GM10266 (cell line): ENCODE measurements around the gene LGALS12.
A peak's percentile ranks its signal among the peaks of the same experiment; 100 is the strongest.

Experiments
- DNase-seq: peaks from one replicate; pipeline ENCODE4 v3.0.0; 2012; ENCODE audit errors: extremely low spot score
- CTCF ChIP-seq: IDR thresholded peaks from 2 replicates; pipeline ENCODE4 v1.5.1; 2012; ENCODE audit warnings: mild to moderate bottlenecking, low read depth; ENCODE audit not compliant: control insufficient read depth, insufficient read depth; ENCODE audit errors: missing control alignments

LGALS12 gene

GRCh38 chr11:63553759-63554158, 47.9 kb downstream of the LGALS12 start:
- DNase-seq = peak; percentile 67
- no peak for TF ChIP-seq CTCF

- DNase-seq = no peak
Measured at GRCh38 chr11:63554877-63555223, 49.0 kb downstream of the LGALS12 start.

DNA sequence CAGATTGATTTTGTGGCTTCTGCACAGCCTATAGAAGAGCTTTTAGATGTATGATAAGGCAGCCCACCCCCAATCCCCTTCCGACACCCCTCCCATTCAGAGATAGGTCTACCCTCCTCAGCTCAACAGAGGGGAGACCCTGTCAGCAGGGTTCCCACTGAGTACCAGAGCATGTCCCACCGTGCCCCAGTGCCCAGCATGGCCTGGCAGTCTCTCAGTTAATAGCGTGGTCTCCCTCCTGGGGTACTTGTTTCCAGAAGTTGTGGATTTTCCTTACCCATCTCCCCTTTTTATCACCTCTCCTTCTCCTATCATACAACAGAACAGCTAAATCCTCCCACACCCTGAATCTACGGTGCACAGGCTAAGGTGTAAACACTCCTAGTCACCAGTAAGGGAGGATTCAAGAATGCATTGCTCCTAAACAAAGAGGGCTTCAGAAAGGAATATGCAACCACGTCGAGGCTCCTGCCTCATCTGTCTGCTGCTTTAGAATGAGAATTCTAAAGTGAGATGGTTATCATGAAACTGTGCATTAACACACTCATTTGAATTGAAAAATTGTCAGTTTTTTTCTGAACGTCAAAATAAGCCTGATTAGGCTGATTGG, 50.6 kb downstream of the LGALS12 start:
- no peak for TF ChIP-seq CTCF
- no peak for DNase-seq

More at GRCh38 chr11:63554877-63555223, 49.0 kb downstream of the LGALS12 start:
- TF ChIP-seq CTCF = no peak

- DNase-seq = no peak
- TF ChIP-seq CTCF = no peak
Measured at GRCh38 chr11:63557570-63557969, 51.7 kb downstream of the LGALS12 start.

DNA sequence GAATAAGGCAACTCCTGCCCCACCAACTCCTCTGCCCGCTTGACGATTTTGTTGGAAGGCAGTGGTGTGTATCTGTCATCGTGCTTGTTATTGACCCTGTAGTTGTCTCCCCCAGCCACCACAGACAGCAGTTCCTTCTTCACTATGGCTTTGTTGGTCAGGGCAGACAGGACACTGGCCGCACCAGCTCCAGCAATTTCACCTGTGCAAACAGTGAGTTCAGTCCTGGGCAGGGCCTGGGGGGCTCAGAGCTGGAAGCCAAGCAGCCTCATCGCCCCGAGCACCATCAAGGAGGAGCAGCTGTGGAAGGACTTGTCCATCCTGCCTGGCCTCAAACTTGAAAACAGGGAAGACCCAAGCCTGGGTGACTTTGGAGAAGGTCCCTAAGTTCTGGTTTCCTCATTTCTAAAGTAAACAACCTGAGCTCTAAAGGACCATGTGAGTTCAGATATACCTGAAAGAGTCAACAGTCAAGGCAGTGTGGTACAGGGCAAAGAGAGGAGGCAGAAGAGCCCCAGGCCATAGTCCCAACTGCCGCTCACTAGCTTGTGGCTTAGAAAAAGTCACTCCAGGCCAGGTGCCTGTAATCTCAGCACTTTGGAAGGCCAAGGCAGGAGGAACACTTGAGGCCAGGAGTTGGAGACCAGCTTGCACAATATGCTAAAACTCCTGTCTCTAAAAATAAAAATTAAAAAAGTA, 52.7 kb downstream of the LGALS12 start:
- DNase-seq = no peak
- no peak for TF ChIP-seq CTCF

GRCh38 chr11:63560506-63561180, 54.8 kb downstream of the LGALS12 start:
- TF ChIP-seq CTCF = no peak
- no peak for DNase-seq
